Common myeloid progenitor, CD34-positive (primary cell): ENCODE measurements around the gene MEA1.

Experiments
- CTCF ChIA-PET: fragments of 350-600 bp; sonication (Branson Sonifier 250); formaldehyde crosslinking; loops from one replicate; lab custom pipeline; 2021; ENCODE audit warnings: antibody characterized with exemption; lab: Charles Lee
- POLR2A ChIA-PET: fragments of 350-600 bp; sonication (Branson Sonifier 250); formaldehyde crosslinking; loops from one replicate; lab custom pipeline; 2021; ENCODE audit warnings: antibody characterized with exemption; lab: Charles Lee
- DNase-seq, 3 donors: peaks; one replicate each; pipeline versions ENCODE4 v3.0.0 to v3.0.0-alpha.2; 2013
- H3K27ac ChIP-seq, 2 experiments: 1 replicate in 1 of 2; 2 replicates in 1 of 2; pipeline ENCODE4 v1.7.0; 2013; ENCODE audit warnings: inconsistent platforms in 2 of 2, low read length in 2 of 2, mild to moderate bottlenecking in 2 of 2, low read depth in 1 of 2, moderate library complexity in 1 of 2; ENCODE audit not compliant: severe bottlenecking in 2 of 2, insufficient read depth in 1 of 2, poor library complexity in 1 of 2
- H3K27me3 ChIP-seq, 5 experiments: replicated peaks in 2 of 5; 1 replicate in 3 of 5; 2 replicates in 2 of 5; pipeline versions ENCODE4 v1.6.1 to v1.7.0; 2013; ENCODE audit warnings: low read length in 4 of 5, mild to moderate bottlenecking in 2 of 5, moderate library complexity in 2 of 5, inconsistent platforms in 1 of 5; ENCODE audit not compliant: insufficient read depth in 5 of 5, control insufficient read depth in 4 of 5
- H3K36me3 ChIP-seq, 4 experiments: 1 replicate in 2 of 4; 2 replicates in 2 of 4; pipeline versions ENCODE4 v1.6.1 to v1.7.0; 2013; ENCODE audit warnings: low read length in 3 of 4, control low read depth in 1 of 4, mild to moderate bottlenecking in 1 of 4; ENCODE audit not compliant: control insufficient read depth in 4 of 4, insufficient read depth in 4 of 4
- H3K4me1 ChIP-seq, 4 experiments: 1 replicate in 3 of 4; 2 replicates in 1 of 4; pipeline versions ENCODE4 v1.6.1 to v1.7.1; 2013; ENCODE audit warnings: low read length in 3 of 4, mild to moderate bottlenecking in 3 of 4, control low read depth in 1 of 4, inconsistent platforms in 1 of 4, moderate library complexity in 1 of 4; ENCODE audit not compliant: control insufficient read depth in 4 of 4, insufficient read depth in 4 of 4; ENCODE audit errors: control extremely low read depth in 1 of 4
- H3K4me3 ChIP-seq, 7 experiments: 1 replicate in 4 of 7; 2 replicates in 3 of 7; pipeline versions ENCODE4 v1.5.1 to v1.7.0; 2013; ENCODE audit warnings: mild to moderate bottlenecking in 7 of 7, low read length in 6 of 7, moderate library complexity in 6 of 7, inconsistent platforms in 2 of 7, low read depth in 2 of 7, control low read depth in 1 of 7; ENCODE audit not compliant: insufficient read depth in 4 of 7, control insufficient read depth in 1 of 7; ENCODE audit errors: extremely low read depth in 1 of 7
- H3K9me3 ChIP-seq, 5 experiments: 1 replicate in 4 of 5; 2 replicates in 1 of 5; pipeline versions ENCODE4 v1.6.1 to v1.7.1; 2013; ENCODE audit warnings: low read length in 4 of 5, mild to moderate bottlenecking in 2 of 5, inconsistent platforms in 1 of 5, low read depth in 1 of 5, moderate library complexity in 1 of 5; ENCODE audit not compliant: control insufficient read depth in 4 of 5, insufficient read depth in 2 of 5; ENCODE audit errors: control extremely low read depth in 1 of 5
- WGBS: methylation state at CpG from one replicate; pipeline ENCODE4 v1.1.5; 2013; ENCODE audit not compliant: insufficient coverage; 5-methylcytosine and 5-hydroxymethylcytosine counted together

Gene MEA1

GRCh38 chr6:42966571-42966970 lies 47.2 kb downstream of the MEA1 start:
- CTCF ChIA-PET, result interaction anchor here (1.3 to 3.6 kb wide), 4 partner anchors 8 to 65 kb away, joined by 4 to 15 read pairs (median 6); partner anchors contain the start of gene PEX6
- peaks cover 8 to 69% (median 40%) of the 10 kb centered on the region in 4 experiments for H3K36me3 ChIP-seq

GRCh38 chr6:42963855-42964605 lies 49.7 kb downstream of the MEA1 start:
- WGBS, result 94% methylated on average over 8 of the region's 9 CpGs
- peak; percentile 44 to 68 (median 66) for DNase-seq
- peaks cover 0 to 17% (median 11%) of the 10 kb centered on the region in 4 experiments for H3K4me1 ChIP-seq
- ChIA-PET POLR2A (no interaction called here), CTCF (interaction anchor here (0.8 to 3.6 kb wide), 11 partner anchors 11 to 62 kb away, joined by 3 to 15 read pairs (median 6); partner anchors contain the start of genes CNPY3, KLHDC3, MEA1 and PEX6)
- no peak overlapping the region for H3K4me3 ChIP-seq
- no peak overlapping the region for H3K27ac ChIP-seq
- no peaks in the 10 kb centered on the region for H3K9me3 ChIP-seq
- peaks cover 0 to 16% (median 3%) of the 10 kb centered on the region in 5 experiments for H3K27me3 ChIP-seq
- peaks cover 8 to 59% (median 33%) of the 10 kb centered on the region in 4 experiments for H3K36me3 ChIP-seq

More at GRCh38 chr6:42966571-42966970, 47.2 kb downstream of the MEA1 start:
- POLR2A ChIA-PET, result no interaction called here
- 88% methylated on average over 4 of the region's 7 CpGs for WGBS
- Histone ChIP-seq H3K9me3 (no peaks in the 10 kb centered on the region), H3K4me3 (no peak overlapping the region), H3K27ac (no peak overlapping the region), H3K27me3 (peaks cover 0 to 1% (median 0%) of the 10 kb centered on the region in 5 experiments), H3K4me1 (peaks cover 7 to 10% (median 8%) of the 10 kb centered on the region in 4 experiments)
- no peak for DNase-seq

- no peaks in the 10 kb centered on the region for H3K9me3 ChIP-seq
- H3K36me3 ChIP-seq, result peaks cover 8 to 52% (median 30%) of the 10 kb centered on the region in 4 experiments
- ChIA-PET POLR2A (no interaction called here), CTCF (interaction anchor here (0.8 to 3.6 kb wide), 7 partner anchors 11 to 62 kb away, joined by 3 to 15 read pairs (median 8); partner anchors contain the start of genes CNPY3, KLHDC3 and MEA1)
- H3K27me3 ChIP-seq, result peaks cover 0 to 16% (median 3%) of the 10 kb centered on the region in 5 experiments
- WGBS, result 96% methylated on average over 5 of the region's 12 CpGs
- no peak for DNase-seq
- H3K4me1 ChIP-seq, result peaks cover 0 to 17% (median 11%) of the 10 kb centered on the region in 4 experiments
- H3K4me3 ChIP-seq, result no peak overlapping the region
- H3K27ac ChIP-seq, result no peak overlapping the region
These were observed 50.4 kb downstream of the MEA1 start for GRCh38 chr6:42963179-42963854.

GRCh38 chr6:42962502-42963178 lies 51.1 kb downstream of the MEA1 start:
- H3K9me3 ChIP-seq, result no peaks in the 10 kb centered on the region
- H3K27me3 ChIP-seq, result peaks cover 0 to 16% (median 3%) of the 10 kb centered on the region in 5 experiments
- POLR2A ChIA-PET, result no interaction called here
- H3K27ac ChIP-seq, result no peak overlapping the region
- 94% methylated on average over 8 of the region's 13 CpGs for WGBS
- peaks cover 8 to 48% (median 28%) of the 10 kb centered on the region in 4 experiments for H3K36me3 ChIP-seq
- no peak for DNase-seq
- H3K4me1 ChIP-seq, result peaks cover 0 to 17% (median 11%) of the 10 kb centered on the region in 4 experiments
- no peak overlapping the region for H3K4me3 ChIP-seq
- CTCF ChIA-PET, result interaction anchor here (0.5 to 2.4 kb wide), 4 partner anchors 22 to 219 kb away, joined by 3 to 8 read pairs (median 3); partner anchors contain the start of gene CNPY3

- peaks cover 0 to 17% (median 11%) of the 10 kb centered on the region in 4 experiments for H3K4me1 ChIP-seq
- H3K36me3 ChIP-seq, result peaks cover 8 to 42% (median 26%) of the 10 kb centered on the region in 4 experiments
- WGBS, result 93% methylated on average over 12 of the region's 12 CpGs
- ChIA-PET CTCF (interaction anchor here (0.5 to 1.3 kb wide), 4 partner anchors 9 to 219 kb away, joined by 3 to 7 read pairs (median 3); no protein-coding TSS in a partner anchor), POLR2A (no interaction called here)
- H3K27ac ChIP-seq, result no peak overlapping the region
- no peak for DNase-seq
- H3K4me3 ChIP-seq, result no peak overlapping the region
- H3K27me3 ChIP-seq, result peaks cover 0 to 16% (median 3%) of the 10 kb centered on the region in 5 experiments
- H3K9me3 ChIP-seq, result no peaks in the 10 kb centered on the region
These were observed 51.6 kb downstream of the MEA1 start for GRCh38 chr6:42962096-42962495.
